NCI-H774 (cell line): ENCODE data around the gene RNF19B.
"Not testable (repeated sequence)": the region's sequence is repeated elsewhere in the genome, so short reads cannot be mapped to it uniquely, and the experiment has no call there.

ENCODE experiments used
- DNase-seq: peaks from one replicate; lab custom pipeline; 2025; lab: John Stamatoyannopoulos, UW

Gene RNF19B

GRCh38 chr1:32964461-32965250 is at the start of gene RNF19B:
Gene RNF19B, minus strand, starts transcription at chr1:32964809. Its CDS starts 124 bp downstream, at chr1:32964685.
- peak; percentile 100 for DNase-seq

- DNase-seq, result no peak
Observed at GRCh38 chr1:33013791-33014190, 49.2 kb upstream of the RNF19B start.

GRCh38 chr1:33012165-33012564 is 47.6 kb upstream of the RNF19B start:
- DNase-seq, result no peak

GRCh38 chr1:33010932-33011731 is 46.5 kb upstream of the RNF19B start:
- no peak for DNase-seq

- DNase-seq, result no peak
Observed at GRCh38 chr1:33009561-33009960, 45.0 kb upstream of the RNF19B start.

GRCh38 chr1:33008051-33008914 is 43.7 kb upstream of the RNF19B start:
- DNase-seq, result no peak

- no peak for DNase-seq
Observed at GRCh38 chr1:33007190-33008050, 42.8 kb upstream of the RNF19B start.

- DNase-seq, result no peak
Observed at GRCh38 chr1:33005838-33006421, 41.3 kb upstream of the RNF19B start.

- no peak for DNase-seq
Observed at GRCh38 chr1:33005117-33005837, 40.7 kb upstream of the RNF19B start.

GRCh38 chr1:33004613-33005012 is 40.0 kb upstream of the RNF19B start:
- DNase-seq, result no peak

- no peak for DNase-seq
Observed at GRCh38 chr1:33003657-33004056, 39.0 kb upstream of the RNF19B start.

GRCh38 chr1:33002006-33002405 is 37.4 kb upstream of the RNF19B start:
- no peak for DNase-seq

- no peak for DNase-seq
Observed at GRCh38 chr1:33001282-33001681, 36.7 kb upstream of the RNF19B start.

- no peak for DNase-seq
Observed at GRCh38 chr1:33000427-33001026, 35.9 kb upstream of the RNF19B start.

GRCh38 chr1:32998997-32999396 is 34.4 kb upstream of the RNF19B start:
- DNase-seq, result no peak

- DNase-seq, result no peak
Observed at GRCh38 chr1:32998064-32998463, 33.5 kb upstream of the RNF19B start.

- DNase-seq, result no peak
Observed at GRCh38 chr1:32997381-32997891, 32.8 kb upstream of the RNF19B start.

GRCh38 chr1:32993324-32993636 is 28.7 kb upstream of the RNF19B start:
- DNase-seq, result not testable (repeated sequence)

- no peak for DNase-seq
Observed at GRCh38 chr1:32992489-32993323, 28.1 kb upstream of the RNF19B start.
